ENCODE results near the gene SLC41A1. TPM values are rescaled to one million over a fixed set of nuclear protein-coding genes. Genes with fewer than 3 reads are reported as not detected.

The SLC41A1 gene
- total RNA-seq, 1 donor from 2014 or later, result 29.5 TPM

DNA sequence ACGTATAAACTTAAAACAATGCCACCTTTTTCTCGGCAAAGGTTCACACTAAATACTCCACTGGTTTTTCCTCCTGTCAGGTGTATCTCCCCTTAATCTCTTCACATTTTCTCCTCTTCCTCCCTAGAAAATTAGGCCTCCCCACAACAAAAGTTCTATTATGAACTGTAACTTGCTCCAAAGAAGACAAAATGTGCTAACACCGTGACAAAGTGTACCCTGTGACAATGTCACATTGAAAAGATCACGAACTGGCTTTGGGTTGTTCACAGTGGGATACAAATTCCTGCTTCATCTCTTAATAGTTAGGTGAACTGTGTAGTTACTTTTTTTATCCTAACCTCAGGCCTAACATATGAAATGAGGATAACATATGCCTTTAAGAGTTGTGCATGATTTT, 69.0 kb downstream of the SLC41A1 start:
- Mint-ChIP-seq H3K4me1 (ENCODE audit: unreplicated experiment) (peaks cover 51% of the 10 kb centered on the region), H3K4me3 (ENCODE audit: unreplicated experiment) (no peak overlapping the region), H3K36me3 (ENCODE audit: unreplicated experiment) (peaks cover 4% of the 10 kb centered on the region), H3K9me3 (ENCODE audit: unreplicated experiment) (no peaks in the 10 kb centered on the region), H3K27me3 (ENCODE audit: unreplicated experiment) (no peaks in the 10 kb centered on the region), H3K27ac (ENCODE audit: unreplicated experiment) (peak overlapping the region; percentile 39)
- DNase-seq (ENCODE audit: extremely low spot score, unreplicated experiment), result no peak
- TF ChIP-seq, protein P1, sequence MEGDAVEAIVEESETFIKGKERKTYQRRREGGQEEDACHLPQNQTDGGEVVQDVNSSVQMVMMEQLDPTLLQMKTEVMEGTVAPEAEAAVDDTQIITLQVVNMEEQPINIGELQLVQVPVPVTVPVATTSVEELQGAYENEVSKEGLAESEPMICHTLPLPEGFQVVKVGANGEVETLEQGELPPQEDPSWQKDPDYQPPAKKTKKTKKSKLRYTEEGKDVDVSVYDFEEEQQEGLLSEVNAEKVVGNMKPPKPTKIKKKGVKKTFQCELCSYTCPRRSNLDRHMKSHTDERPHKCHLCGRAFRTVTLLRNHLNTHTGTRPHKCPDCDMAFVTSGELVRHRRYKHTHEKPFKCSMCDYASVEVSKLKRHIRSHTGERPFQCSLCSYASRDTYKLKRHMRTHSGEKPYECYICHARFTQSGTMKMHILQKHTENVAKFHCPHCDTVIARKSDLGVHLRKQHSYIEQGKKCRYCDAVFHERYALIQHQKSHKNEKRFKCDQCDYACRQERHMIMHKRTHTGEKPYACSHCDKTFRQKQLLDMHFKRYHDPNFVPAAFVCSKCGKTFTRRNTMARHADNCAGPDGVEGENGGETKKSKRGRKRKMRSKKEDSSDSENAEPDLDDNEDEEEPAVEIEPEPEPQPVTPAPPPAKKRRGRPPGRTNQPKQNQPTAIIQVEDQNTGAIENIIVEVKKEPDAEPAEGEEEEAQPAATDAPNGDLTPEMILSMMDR (IDR thresholded peaks at IDR 0.05), result no peak

DNA sequence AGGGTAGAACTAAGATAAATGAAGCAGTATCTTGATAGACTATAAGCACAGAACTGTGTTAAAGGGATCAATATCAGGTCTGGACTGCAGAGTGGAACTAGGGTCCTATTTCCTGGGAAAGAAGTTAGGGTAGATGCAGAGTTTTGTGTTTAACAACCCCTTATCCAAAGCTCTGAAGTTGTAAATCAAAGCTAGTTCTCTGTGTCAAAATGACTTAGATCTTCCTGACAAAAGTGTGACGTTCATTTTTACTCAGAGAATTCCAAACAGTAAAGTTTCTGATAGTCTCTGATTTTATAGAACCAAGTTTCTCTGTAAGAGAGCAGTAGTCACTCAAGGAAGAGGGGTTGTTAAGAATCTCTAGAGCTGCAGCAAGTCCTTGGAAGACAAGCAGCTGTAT, 71.3 kb downstream of the SLC41A1 start:
- H3K36me3 Mint-ChIP-seq (ENCODE audit: unreplicated experiment), result peaks cover 4% of the 10 kb centered on the region
- H3K27me3 Mint-ChIP-seq (ENCODE audit: unreplicated experiment), result no peaks in the 10 kb centered on the region
- TF ChIP-seq, protein P1 (IDR thresholded peaks at IDR 0.05), result no peak
- H3K27ac Mint-ChIP-seq (ENCODE audit: unreplicated experiment), result no peak overlapping the region
- H3K9me3 Mint-ChIP-seq (ENCODE audit: unreplicated experiment), result no peaks in the 10 kb centered on the region
- DNase-seq (ENCODE audit: extremely low spot score, unreplicated experiment), result no peak
- H3K4me1 Mint-ChIP-seq (ENCODE audit: unreplicated experiment), result peaks cover 41% of the 10 kb centered on the region
- no peak overlapping the region for H3K4me3 Mint-ChIP-seq (ENCODE audit: unreplicated experiment)

DNA sequence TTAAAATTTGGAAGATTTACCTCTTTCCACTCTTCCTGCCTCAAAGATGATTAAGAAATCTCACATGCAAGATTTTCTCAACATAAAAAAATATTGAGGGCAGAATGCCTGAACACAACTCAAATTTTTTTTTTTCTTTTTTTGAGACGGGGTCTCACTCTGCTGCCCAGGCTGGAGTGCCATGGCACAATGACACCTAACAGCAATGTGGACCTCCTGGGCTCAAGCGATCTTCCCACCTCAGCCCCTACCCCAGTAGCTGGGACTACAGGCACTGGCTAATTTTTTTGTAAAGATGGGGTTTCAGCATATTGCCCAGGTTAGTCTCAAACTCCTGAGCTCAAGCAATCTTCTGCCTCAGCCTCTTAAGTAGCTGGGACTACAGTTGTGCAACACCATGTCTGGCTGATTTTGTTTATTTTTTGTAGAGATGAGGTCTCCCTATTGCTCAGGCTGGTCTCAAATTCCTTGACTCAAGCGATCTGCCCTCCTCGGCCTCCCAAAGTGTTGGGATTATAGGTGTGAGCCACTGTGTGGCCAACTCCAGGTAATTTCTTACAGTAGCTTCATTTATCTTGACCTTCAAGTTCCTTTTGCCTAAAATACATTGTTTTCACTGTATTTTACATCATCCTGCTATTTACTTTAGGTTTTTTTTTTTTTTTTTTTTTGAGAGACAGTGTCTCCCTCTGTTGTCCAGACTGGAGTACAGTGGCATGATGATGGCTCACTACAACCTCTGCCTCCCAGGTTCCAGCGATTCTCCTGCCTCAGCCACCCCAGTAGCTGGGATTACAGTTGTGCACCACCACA, 73.4 kb downstream of the SLC41A1 start:
- H3K4me1 Mint-ChIP-seq (ENCODE audit: unreplicated experiment), result peaks cover 30% of the 10 kb centered on the region
- no peaks in the 10 kb centered on the region for H3K9me3 Mint-ChIP-seq (ENCODE audit: unreplicated experiment)
- no peak overlapping the region for H3K4me3 Mint-ChIP-seq (ENCODE audit: unreplicated experiment)
- H3K36me3 Mint-ChIP-seq (ENCODE audit: unreplicated experiment), result peaks cover 7% of the 10 kb centered on the region
- no peaks in the 10 kb centered on the region for H3K27me3 Mint-ChIP-seq (ENCODE audit: unreplicated experiment)
- TF ChIP-seq, protein P1 (IDR thresholded peaks at IDR 0.05), result peak; percentile 35
- peak overlapping the region; percentile 74 for H3K27ac Mint-ChIP-seq (ENCODE audit: unreplicated experiment)
- no peak for DNase-seq (ENCODE audit: extremely low spot score, unreplicated experiment)

Other genes starting within 250 kb of the SLC41A1 start
- gene ELK4, start 181.2 kb downstream of the SLC41A1 start, total RNA-seq, result 46.4 and 50.4 TPM in 2 replicates
- gene SLC45A3, start 132.7 kb downstream of the SLC41A1 start, total RNA-seq, result 1.1 and 1.6 TPM in 2 replicates
- gene NUCKS1, start 63.0 kb downstream of the SLC41A1 start, total RNA-seq, result 189 and 215 TPM in 2 replicates
- 32.0 and 34.2 TPM in 2 replicates for gene RAB29, start 37.7 kb downstream of the SLC41A1 start, total RNA-seq
- not detected in 2 replicates for gene PM20D1, start 36.9 kb upstream of the SLC41A1 start, total RNA-seq
- gene SLC26A9, start 130.3 kb upstream of the SLC41A1 start, total RNA-seq, result not detected in 2 replicates
- gene RAB7B, start 190.2 kb upstream of the SLC41A1 start, total RNA-seq, result 0.78 TPM in 2 replicates
- gene CTSE, start 210.7 kb upstream of the SLC41A1 start, total RNA-seq, result not detected in 2 replicates
- gene RHEX, start 240.0 kb upstream of the SLC41A1 start, total RNA-seq, result not detected in 2 replicates

All from osteocyte (in vitro differentiated cells).